HepG2 (cell line): ENCODE measurements around the gene FANCG. TPM values are rescaled to one million over a fixed set of nuclear protein-coding genes. Genes with fewer than 3 reads are reported as not detected.

Experiments used
- ATAC-seq: fragments of 200-7000 bp; cut with Tn5 transposase; 3 replicates; pipeline ENCODE4 v1.9.1; 2020; ENCODE audit warnings: mild to moderate bottlenecking, moderate library complexity
- BruUV-seq: library from RNA; stranded (reverse); fragments of 400-500 nt; replicated peaks from 2 replicates; lab custom pipeline; 2021; lab: Mats Ljungman, UMichigan
- CTCF ChIA-PET: fragments of 300-600 bp; formaldehyde crosslinking; extraction: SDS; loops from one replicate; lab custom pipeline; 2021; ENCODE audit warnings: low total read pairs, inconsistent platforms, low intra/inter-chr PET ratio; lab: Yijun Ruan, JAX
- POLR2A ChIA-PET: fragments of 350-600 bp; sonication (Branson Sonifier 250); formaldehyde crosslinking; loops from one replicate; lab custom pipeline; 2020; ENCODE audit warnings: antibody characterized with exemption, inconsistent platforms; lab: Yijun Ruan, JAX
- DNase-seq: peaks from one replicate; pipeline ENCODE4 v3.0.0-alpha.2; 2015; ENCODE audit warnings: low spot score
- FAIRE-seq: peaks from 3 replicates; lab custom pipeline; 2011; peaks lifted over from hg19 to GRCh38; lab: Jason Lieb, UNC
- H2AFZ ChIP-seq: one replicate; pipeline ENCODE4 v1.6.1; 2011; ENCODE audit warnings: low read length, inconsistent platforms
- H3K27ac ChIP-seq: fragments of 300-600 bp; 3 replicates; pipeline ENCODE4 v1.8.0; 2011; ENCODE audit warnings: mixed run types, mild to moderate bottlenecking, mixed read lengths, low read length, inconsistent platforms; ENCODE audit not compliant: insufficient read depth; ENCODE audit errors: extremely low read length
- H3K27me3 ChIP-seq, 2 experiments: fragments of 200-600 bp in 1 of 2; 2 replicates in 1 of 2; 3 replicates in 1 of 2; pipeline versions ENCODE4 v1.6.0 to v1.8.0; 2011; ENCODE audit warnings: low read length in 2 of 2, mild to moderate bottlenecking in 2 of 2, moderate library complexity in 2 of 2, inconsistent platforms in 1 of 2; ENCODE audit not compliant: insufficient read depth in 2 of 2, control insufficient read depth in 1 of 2
- H3K36me3 ChIP-seq, 2 experiments: fragments of 200-600 bp in 1 of 2; replicated peaks in 1 of 2; 2 replicates in 1 of 2; 3 replicates in 1 of 2; pipeline versions ENCODE4 v1.5.1 to v1.8.0; 2011; ENCODE audit warnings: low read length in 2 of 2, inconsistent platforms in 1 of 2; ENCODE audit not compliant: insufficient read depth in 2 of 2, control insufficient read depth in 1 of 2
- H3K4me1 ChIP-seq: 2 replicates; pipeline ENCODE4 v1.5.1; 2012; ENCODE audit warnings: low read length, inconsistent platforms; ENCODE audit not compliant: insufficient read depth
- H3K4me2 ChIP-seq: 2 replicates; pipeline ENCODE4 v1.6.0; 2011; ENCODE audit warnings: low read depth, low read length, inconsistent platforms
- H3K4me3 ChIP-seq, 3 experiments: fragments of 200-600 bp in 1 of 3; sonication (generic), shearing (Covaris generic) in 1 of 3; replicated peaks in 1 of 3; 2 replicates each; pipeline ENCODE4 v1.5.1; 2011 to 2016; ENCODE audit warnings: low read length in 3 of 3, inconsistent platforms in 2 of 3, low read depth in 2 of 3, mild to moderate bottlenecking in 2 of 3, control low read depth in 1 of 3, mixed read lengths in 1 of 3; ENCODE audit not compliant: insufficient read depth in 1 of 3
- H3K79me2 ChIP-seq: one replicate; pipeline ENCODE4 v1.6.1; 2011; ENCODE audit warnings: low read length, inconsistent platforms; ENCODE audit not compliant: insufficient read depth
- H3K9ac ChIP-seq: 2 replicates; pipeline ENCODE4 v1.6.0; 2011; ENCODE audit warnings: mild to moderate bottlenecking, low read depth, low read length, inconsistent platforms; ENCODE audit not compliant: insufficient read depth
- H3K9me3 ChIP-seq: 2 replicates; pipeline ENCODE4 v1.5.1; 2012; ENCODE audit warnings: mild to moderate bottlenecking, low read length
- H4K20me1 ChIP-seq: 2 replicates; pipeline ENCODE4 v1.6.0; 2011; ENCODE audit warnings: inconsistent platforms, mild to moderate bottlenecking, low read length, moderate library complexity; ENCODE audit not compliant: insufficient read depth
- BRCA1 ChIP-seq: sonication (generic); formaldehyde crosslinking; IDR thresholded peaks from 2 replicates; pipeline ENCODE4 v1.4.0; 2020; ENCODE audit warnings: missing genetic modification reagents
- HNF4G ChIP-seq, 2 experiments: sonication (generic) in 1 of 2; formaldehyde crosslinking in 1 of 2; IDR thresholded peaks; 2 replicates each; pipeline versions ENCODE4 v1.4.0 to v1.6.1; 2011 to 2020; ENCODE audit warnings: borderline replicate concordance in 2 of 2, low read depth in 2 of 2, mild to moderate bottlenecking in 2 of 2, low read length in 1 of 2, missing genetic modification reagents in 1 of 2, moderate library complexity in 1 of 2
- KAT2B ChIP-seq: fragments of 150-350 bp; IDR thresholded peaks from 2 replicates; pipeline ENCODE4 v1.6.1; 2014; ENCODE audit warnings: low read depth, low read length, borderline replicate concordance
- KLF11 ChIP-seq: IDR thresholded peaks from 2 replicates; pipeline ENCODE4 v1.6.1; 2016; ENCODE audit warnings: missing compliant biosample characterization
- KMT2A ChIP-seq: sonication (generic); formaldehyde crosslinking; IDR thresholded peaks from 2 replicates; pipeline ENCODE4 v1.4.0; 2020; ENCODE audit warnings: missing genetic modification reagents
- NFKB2 ChIP-seq: sonication (generic); formaldehyde crosslinking; IDR thresholded peaks from 2 replicates; pipeline ENCODE4 v1.4.0; 2020; ENCODE audit warnings: missing genetic modification reagents, borderline replicate concordance
- NFKBIZ ChIP-seq: IDR thresholded peaks from 2 replicates; pipeline ENCODE4 v1.6.1; 2018; ENCODE audit warnings: missing genetic modification reagents, missing compliant biosample characterization
- PBX3 ChIP-seq: sonication (generic); formaldehyde crosslinking; IDR thresholded peaks from 2 replicates; pipeline ENCODE4 v1.8.1; 2023; ENCODE audit warnings: missing genetic modification reagents, inconsistent platforms, borderline replicate concordance
- PRDM15 ChIP-seq: sonication (generic); formaldehyde crosslinking; IDR thresholded peaks from 2 replicates; pipeline ENCODE4 v1.4.0; 2020; ENCODE audit warnings: missing genetic modification reagents
- TAF15 ChIP-seq: fragments of 200-400 bp; formaldehyde crosslinking; IDR thresholded peaks from one replicate; pipeline ENCODE4 v1.6.1; 2018; ENCODE audit warnings: mild to moderate bottlenecking, low read depth, low read length; ENCODE audit not compliant: poor library complexity, severe bottlenecking
- ZBTB3 ChIP-seq: sonication (generic); formaldehyde crosslinking; IDR thresholded peaks from 2 replicates; pipeline ENCODE4 v1.4.0; 2020; ENCODE audit warnings: low read depth, mild to moderate bottlenecking, moderate library complexity, missing genetic modification reagents, borderline replicate concordance
- ZFP36L1 ChIP-seq: sonication (generic); formaldehyde crosslinking; IDR thresholded peaks from 2 replicates; pipeline ENCODE4 v1.8.0; 2022; ENCODE audit warnings: mild to moderate bottlenecking, missing genetic modification reagents, moderate library complexity
- ZKSCAN8 ChIP-seq: IDR thresholded peaks from 2 replicates; pipeline ENCODE4 v1.6.1; 2016; ENCODE audit warnings: borderline replicate concordance, missing genetic modification reagents, missing compliant biosample characterization
- ZNF253 ChIP-seq: sonication (generic); formaldehyde crosslinking; IDR thresholded peaks from 2 replicates; pipeline ENCODE4 v1.8.0; 2022; ENCODE audit warnings: mild to moderate bottlenecking, missing genetic modification reagents, borderline replicate concordance
- ZNF337 ChIP-seq: sonication (generic); formaldehyde crosslinking; IDR thresholded peaks from 2 replicates; pipeline ENCODE4 v1.5.1; 2020; ENCODE audit warnings: missing genetic modification reagents, low read depth, mild to moderate bottlenecking, borderline replicate concordance
- ZNF567 ChIP-seq: sonication (generic); formaldehyde crosslinking; IDR thresholded peaks from 2 replicates; pipeline ENCODE4 v1.8.1; 2023; ENCODE audit warnings: mild to moderate bottlenecking, missing genetic modification reagents, borderline replicate concordance
- ZNF713 ChIP-seq: sonication (generic); formaldehyde crosslinking; IDR thresholded peaks from 2 replicates; pipeline ENCODE4 v1.4.0; 2020; ENCODE audit warnings: mild to moderate bottlenecking, missing genetic modification reagents
- ZNF740 ChIP-seq: sonication (generic); formaldehyde crosslinking; IDR thresholded peaks from 2 replicates; pipeline ENCODE4 v1.4.0; 2020; ENCODE audit warnings: missing genetic modification reagents
- ZSCAN30 ChIP-seq: sonication (generic); formaldehyde crosslinking; IDR thresholded peaks from 2 replicates; pipeline ENCODE4 v1.5.0; 2020; ENCODE audit warnings: mild to moderate bottlenecking, missing genetic modification reagents
- WGBS: methylation state at CpG from one replicate; pipeline ENCODE4 v1.1.6; 2017; ENCODE audit warnings: low lambda C conversion rate; 5-methylcytosine and 5-hydroxymethylcytosine counted together
- in situ Hi-C: cut with HindIII; loops from 2 replicates; pipeline ENCODE4 v1.10.0; 2017; ENCODE audit warnings: low pct_unique_long_range_greater_than_20kb; ENCODE audit not compliant: extremely low pct_ligation_motif_present
- intact Hi-C: fragments of 100-400 bp; cut with micrococcal nuclease; formaldehyde crosslinking; loops from one replicate; pipeline ENCODE4 v1.10.0; 2022; ENCODE audit not compliant: unreplicated experiment
- polyA plus RNA-seq, 8 experiments: library from polyadenylated mRNA; depleted of rRNA in 3 of 8; stranded (reverse) in 7 of 8; unstranded in 1 of 8; fragments of >200 nt; fragmentation: Illumina TruSeq in 4 of 8; extraction: Trizol in 4 of 8; gene quantifications; 2 replicates each; pipeline versions ENCODE4 v1.2.1 to v1.2.3, GENCODE V29; 2011 to 2016; ENCODE audit warnings: low read depth in 4 of 8, missing spikeins in 1 of 8, mixed read lengths in 1 of 8; ENCODE audit not compliant: insufficient read depth in 1 of 8
- total RNA-seq, 5 experiments: library from RNA; depleted of rRNA; stranded (reverse); fragments of >200 nt; fragmentation: Illumina TruSeq; extraction: Trizol; gene quantifications; 2 replicates each; pipeline ENCODE4 v1.2.3, GENCODE V29; 2016; ENCODE audit warnings: low read depth in 1 of 5

The FANCG gene
- total and polyA plus RNA-seq, 2 of the 13 experiments (the other 11 are each of a cell fraction or from before 2014, with no cell fraction given), result 14.4 to 45.1 TPM

- ChIA-PET POLR2A (no interaction called here), CTCF (no interaction called here)
- no peaks in the 10 kb centered on the region for H3K79me2 ChIP-seq
Measured at GRCh38 chr9:35108946-35109575, 29.3 kb upstream of the FANCG start.

More at GRCh38 chr9:35108946-35109575, 29.3 kb upstream of the FANCG start:
- intact Hi-C loops, result no loop called here
- ATAC-seq, result no peak
- no peak for DNase-seq
- Histone ChIP-seq H3K27ac (no peak overlapping the region), H3K9me3 (no peaks in the 10 kb centered on the region), H3K27me3 (no peaks in the 10 kb centered on the region), H4K20me1 (no peaks in the 10 kb centered on the region), H3K4me2 (no peak overlapping the region), H3K36me3 (peaks cover 0 to 4% of the 10 kb centered on the region in 2 experiments; a peak in 1 of 5 replicates), H3K9ac (no peak overlapping the region), H3K4me3 (no peak overlapping the region), H3K4me1 (peaks cover 35% of the 10 kb centered on the region), H2AFZ (no peak overlapping the region)
- no TSS peak for BruUV-seq
- WGBS, result 65% methylated on average over 7 of the region's 8 CpGs
- in situ Hi-C loops, result no loop called here
- TF ChIP-seq ZSCAN30 (CRISPR knock-in tag) (no peak), ZNF253 (CRISPR knock-in tag) (no peak), ZNF567 (no peak), NFKB2 (CRISPR knock-in tag) (no peak), HNF4G (IDR thresholded peaks at IDR 0.05; ENCODE audit: borderline replicate concordance, low read depth, low read length) (no peak), HNF4G (CRISPR knock-in tag; IDR thresholded peaks at IDR 0.05; ENCODE audit: borderline replicate concordance, low read depth) (no peak), KLF11 (no peak), KMT2A (CRISPR knock-in tag) (no peak), ZNF337 (no peak), TAF15 (no peak), BRCA1 (CRISPR knock-in tag) (no peak), PRDM15 (no peak), ZNF740 (CRISPR knock-in tag) (no peak), KAT2B (no peak), ZFP36L1 (CRISPR knock-in tag) (no peak), ZNF713 (CRISPR knock-in tag) (no peak), NFKBIZ (CRISPR knock-in tag) (no peak), PBX3 (CRISPR knock-in tag) (no peak), ZBTB3 (CRISPR knock-in tag) (no peak), ZKSCAN8 (CRISPR knock-in tag) (no peak)
- no peak for FAIRE-seq
